ENCODE measurements around the gene DYNC1I1. TPM values are rescaled to one million over a fixed set of nuclear protein-coding genes. Genes with fewer than 3 reads are reported as not detected.

DYNC1I1 gene
- total RNA-seq, 3 donors from 2014 or later (not counting 1 experiment from before 2014, with no cell fraction given) = not detected

DNA sequence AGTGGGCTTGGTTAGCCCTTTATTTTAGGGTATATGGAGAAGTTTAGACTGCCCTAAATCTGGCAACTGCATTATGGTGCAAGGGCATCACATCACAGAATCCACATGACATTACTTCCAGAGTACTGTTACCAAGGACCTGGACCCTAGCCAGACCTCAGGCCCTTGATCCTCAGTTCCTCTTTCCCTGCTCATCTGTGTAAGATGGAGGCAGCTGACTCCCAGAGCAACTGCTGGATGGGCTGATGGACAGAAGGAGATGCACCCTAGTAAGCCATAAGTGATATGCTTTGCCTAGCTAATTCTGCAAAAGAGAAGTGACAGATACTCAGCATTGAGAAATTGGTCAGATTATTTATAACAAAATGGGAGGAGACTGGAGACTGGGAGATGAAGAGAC, 131.7 kb downstream of the DYNC1I1 start:
- Histone ChIP-seq H3K27ac (ENCODE audit: low read length) (no peak overlapping the region), H3K9me3 (ENCODE audit: control insufficient read depth, insufficient read depth, low read length) (no peaks in the 10 kb centered on the region), H3K27me3 (ENCODE audit: control insufficient read depth, insufficient read depth, low read length) (peaks cover 2% of the 10 kb centered on the region), H3K36me3 (ENCODE audit: control insufficient read depth, insufficient read depth, low read length) (no peaks in the 10 kb centered on the region), H3K4me1 (ENCODE audit: control insufficient read depth, insufficient read depth, low read length) (no peaks in the 10 kb centered on the region), H3K4me3 (ENCODE audit: low read length) (no peak overlapping the region)
- H3K4me3 Mint-ChIP-seq = no peak overlapping the region
- ATAC-seq = no peak
- intact Hi-C loops (cut with micrococcal nuclease) = no loop called here
- H3K4me1 Mint-ChIP-seq = no peaks in the 10 kb centered on the region
- no peaks in the 10 kb centered on the region for H3K36me3 Mint-ChIP-seq
- no peak for DNase-seq
- peaks cover 14 to 23% of the 10 kb centered on the region in 2 donors for H3K27me3 Mint-ChIP-seq (ENCODE audit: low read depth in 2 of 2)
- H3K9me3 Mint-ChIP-seq = no peaks in the 10 kb centered on the region
- TF ChIP-seq CTCF (IDR thresholded peaks at IDR 0.05) = no peak
- H3K27ac Mint-ChIP-seq = no peak overlapping the region

DNA sequence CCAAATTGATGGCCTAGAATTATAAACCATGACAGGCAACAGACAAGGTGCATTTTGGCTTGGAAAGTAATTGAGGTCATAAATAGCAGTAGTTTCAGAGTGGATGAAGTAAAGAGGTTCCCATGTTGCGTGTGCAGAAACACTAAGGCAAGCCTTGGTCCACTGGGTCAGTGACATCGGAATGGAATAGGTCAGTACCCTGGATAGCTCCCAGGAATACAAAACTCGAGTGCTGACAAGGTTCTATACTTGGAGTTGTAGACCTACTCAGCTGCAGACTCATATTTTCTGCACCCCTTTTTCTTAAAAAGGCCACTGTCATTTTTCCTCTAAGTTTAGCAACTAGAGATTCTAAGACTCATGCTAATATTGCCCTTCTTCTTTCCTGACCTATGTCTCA, 132.8 kb downstream of the DYNC1I1 start:
- Histone ChIP-seq H3K4me3 (ENCODE audit: low read length) (no peak overlapping the region), H3K27me3 (ENCODE audit: control insufficient read depth, insufficient read depth, low read length) (peaks cover 2% of the 10 kb centered on the region), H3K9me3 (ENCODE audit: control insufficient read depth, insufficient read depth, low read length) (no peaks in the 10 kb centered on the region), H3K4me1 (ENCODE audit: control insufficient read depth, insufficient read depth, low read length) (no peaks in the 10 kb centered on the region), H3K36me3 (ENCODE audit: control insufficient read depth, insufficient read depth, low read length) (no peaks in the 10 kb centered on the region), H3K27ac (ENCODE audit: low read length) (no peak overlapping the region)
- Mint-ChIP-seq H3K27me3 (ENCODE audit: low read depth in 2 of 2) (peaks cover 13 to 17% of the 10 kb centered on the region in 2 donors), H3K27ac (no peak overlapping the region), H3K4me3 (no peak overlapping the region), H3K36me3 (no peaks in the 10 kb centered on the region), H3K4me1 (no peaks in the 10 kb centered on the region), H3K9me3 (no peaks in the 10 kb centered on the region)
- 70% methylated on average over 3 of the region's 3 CpGs for WGBS (ENCODE audit: insufficient coverage)
- TF ChIP-seq CTCF (IDR thresholded peaks at IDR 0.05) = no peak
- intact Hi-C loops (cut with micrococcal nuclease) = no loop called here
- DNase-seq (no peak), ATAC-seq (no peak)

DNA sequence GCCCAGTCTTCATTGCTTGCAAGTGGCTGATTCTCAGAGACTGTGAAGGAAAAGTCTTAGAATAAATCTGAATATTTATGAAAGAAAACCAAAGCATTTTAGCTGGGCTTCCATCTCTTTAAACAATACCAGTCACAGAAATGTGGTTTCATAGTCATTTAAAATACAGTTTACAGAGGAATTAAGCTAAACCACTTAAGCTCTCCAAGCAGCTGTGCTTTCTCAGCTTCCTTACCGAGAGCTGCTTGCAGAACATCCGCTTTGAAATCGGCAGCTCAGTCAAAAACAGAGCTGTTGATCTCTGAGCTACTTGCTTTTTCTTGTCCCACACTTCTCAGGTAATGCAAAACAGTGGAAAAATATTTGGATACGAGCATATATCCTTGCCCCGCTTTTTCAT, 134.5 kb downstream of the DYNC1I1 start:
- H3K9me3 ChIP-seq (ENCODE audit: control insufficient read depth, insufficient read depth, low read length) = no peaks in the 10 kb centered on the region

More for the DNA sequence above, 134.5 kb downstream of the DYNC1I1 start:
- H3K36me3 Mint-ChIP-seq = no peaks in the 10 kb centered on the region
- Histone ChIP-seq H3K4me1 (ENCODE audit: control insufficient read depth, insufficient read depth, low read length) (no peaks in the 10 kb centered on the region), H3K36me3 (ENCODE audit: control insufficient read depth, insufficient read depth, low read length) (no peaks in the 10 kb centered on the region), H3K27me3 (ENCODE audit: control insufficient read depth, insufficient read depth, low read length) (peaks cover 2% of the 10 kb centered on the region), H3K27ac (ENCODE audit: low read length) (no peak overlapping the region), H3K4me3 (ENCODE audit: low read length) (no peak overlapping the region)
- H3K27ac Mint-ChIP-seq = no peak overlapping the region
- no peak overlapping the region for H3K4me3 Mint-ChIP-seq
- no peaks in the 10 kb centered on the region for H3K9me3 Mint-ChIP-seq
- DNase-seq = no peak
- TF ChIP-seq CTCF (IDR thresholded peaks at IDR 0.05) = no peak
- intact Hi-C loops (cut with micrococcal nuclease) = no loop called here
- no peak for ATAC-seq
- H3K27me3 Mint-ChIP-seq (ENCODE audit: low read depth in 2 of 2) = peaks cover 18 to 28% of the 10 kb centered on the region in 2 donors
- H3K4me1 Mint-ChIP-seq = no peaks in the 10 kb centered on the region
- WGBS (ENCODE audit: insufficient coverage) = 79% methylated on average over 5 of the region's 5 CpGs

Measured in natural killer cell (primary cell).